Measurements from ENCODE around the gene RGS9BP. TPM values are rescaled to one million over a fixed set of nuclear protein-coding genes. Genes with fewer than 3 reads are reported as not detected.

RGS9BP gene
- total RNA-seq, 1 experiment from 2014 or later, result 0.13 TPM

DNA sequence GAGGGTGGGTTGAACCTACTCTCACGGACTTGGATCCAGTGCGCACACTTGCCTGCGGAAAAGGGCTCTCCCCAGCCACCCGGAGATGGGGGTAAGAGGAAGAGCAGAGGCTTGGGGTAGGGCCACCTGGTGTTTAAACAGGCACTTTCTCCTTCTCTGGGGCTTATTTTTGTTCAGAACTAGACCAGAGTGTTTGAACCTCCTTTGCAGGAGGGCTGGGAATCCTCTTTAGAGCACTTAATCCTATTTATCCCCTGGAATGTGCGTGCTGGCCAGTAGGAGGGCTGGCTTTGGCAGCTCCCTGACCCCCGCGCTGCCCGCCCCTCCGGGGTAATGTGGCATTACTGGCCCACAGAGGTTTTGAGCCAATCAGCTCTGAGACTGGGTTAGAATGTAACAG, 2.0 kb downstream of the RGS9BP start:
- Mint-ChIP-seq H3K4me3 (peak overlapping the region; percentile 34 to 74), H3K4me1 (peaks cover 19 to 21% of the 10 kb centered on the region in 2 experiments), H3K36me3 (ENCODE audit: insufficient read depth in 1 of 3, low read depth in 3 of 3) (peaks cover 0 to 2% (median 0%) of the 10 kb centered on the region in 3 experiments; a peak in 2 of 7 replicates), H3K27ac (peak overlapping the region in 1 of 3 experiments; percentile 73; a peak in 1 of 7 replicates), H3K9me3 (peaks cover 0 to 1% of the 10 kb centered on the region in 2 experiments; a peak in 3 of 5 replicates), H3K27me3 (ENCODE audit: low read depth) (peaks cover 49% of the 10 kb centered on the region)
- Histone ChIP-seq H3K79me1 (ENCODE audit: insufficient read depth, low read depth, low read length, poor library complexity, severe bottlenecking) (peaks cover 5% of the 10 kb centered on the region), H3K9ac (ENCODE audit: extremely low read depth, insufficient read length, low read length) (no peak overlapping the region), H3K9me3 (ENCODE audit: control insufficient read depth, low read depth, low read length) (no peaks in the 10 kb centered on the region), H3K56ac (ENCODE audit: insufficient read length, low read depth, low read length) (no peak overlapping the region), H4K91ac (ENCODE audit: insufficient read length, low read depth, low read length) (no peak overlapping the region), H3K4me1 (ENCODE audit: insufficient read depth, low read length) (no peaks in the 10 kb centered on the region), H3K18ac (ENCODE audit: insufficient read length, low read depth, low read length) (no peak overlapping the region), H3K23ac (ENCODE audit: insufficient read length, low read depth, low read length) (no peak overlapping the region), H2BK5ac (ENCODE audit: insufficient read length, low read length) (no peak overlapping the region), H3T11ph (ENCODE audit: low read length) (no peak overlapping the region), H4K8ac (replicated peaks; ENCODE audit: insufficient read length, low read depth, low read length) (no peak overlapping the region), H2BK120ac (ENCODE audit: low read depth, low read length, poor library complexity, severe bottlenecking) (no peak overlapping the region), H3K27me3 (ENCODE audit: insufficient read depth, low read length) (peaks cover 18% of the 10 kb centered on the region; the same call in 1 of the 2 replicates), H4K20me1 (ENCODE audit: control insufficient read depth, insufficient read depth, insufficient read length) (no peaks in the 10 kb centered on the region), H2AFZ (ENCODE audit: low read length) (no peak overlapping the region), H3K23me2 (ENCODE audit: insufficient read length, low read depth, low read length, poor library complexity, severe bottlenecking) (peaks cover 7% of the 10 kb centered on the region), H2AK5ac (ENCODE audit: insufficient read length, low read length) (no peak overlapping the region), H3K27ac (ENCODE audit: insufficient read length, low read depth, low read length) (no peak overlapping the region), H3K79me2 (ENCODE audit: insufficient read depth, low read length) (peaks cover 6% of the 10 kb centered on the region; the same call in 1 of the 2 replicates), H3K4me2 (ENCODE audit: insufficient read depth, insufficient read length, low read length) (peak overlapping the region; percentile 35), H3K14ac (ENCODE audit: insufficient read depth, low read length) (no peak overlapping the region), H2BK20ac (ENCODE audit: low read depth, low read length, poor library complexity, severe bottlenecking) (no peak overlapping the region), H2BK12ac (ENCODE audit: insufficient read length, low read depth, low read length) (no peak overlapping the region), H2BK15ac (ENCODE audit: low read depth, low read length) (no peak overlapping the region), H4K5ac (ENCODE audit: insufficient read length, low read depth, low read length) (no peak overlapping the region), H3K4ac (ENCODE audit: low read depth, low read length) (no peak overlapping the region)
- WGBS (ENCODE audit: extremely low coverage, insufficient read length, low lambda C conversion rate), result no CpG with 5 or more reads among the region's 9 CpGs
- peak; percentile 50 for DNase-seq
- TF ChIP-seq CTCF (conservative IDR thresholded peaks at IDR 0.05), result peak; percentile 36; the same call in 2 of the 3 replicates

Measured in H9 (cell line).